ENCODE data around the gene TRIL.
A peak's percentile ranks its signal among the peaks of the same experiment; 100 is the strongest.

Gene TRIL

GRCh38 chr7:28983396-28984190 is 25.5 kb upstream of the TRIL start:
- no peak for DNase-seq

- no peak for DNase-seq
Measured at GRCh38 chr7:28981161-28981465, 23.0 kb upstream of the TRIL start.

- DNase-seq, result no peak
Measured at GRCh38 chr7:28980451-28981160, 22.5 kb upstream of the TRIL start.

- no peak for DNase-seq
Measured at GRCh38 chr7:28979776-28980175, 21.6 kb upstream of the TRIL start.

GRCh38 chr7:28977881-28978280 is 19.8 kb upstream of the TRIL start:
- DNase-seq, result no peak

- no peak for DNase-seq
Measured at GRCh38 chr7:28976022-28976421, 17.9 kb upstream of the TRIL start.

GRCh38 chr7:28973591-28973990 is 15.5 kb upstream of the TRIL start:
- DNase-seq, result no peak

- DNase-seq, result no peak
Measured at GRCh38 chr7:28964056-28964455, 5.9 kb upstream of the TRIL start.

GRCh38 chr7:28961972-28962371 is 3.8 kb upstream of the TRIL start:
- no peak for DNase-seq

- no peak for DNase-seq
Measured at GRCh38 chr7:28960071-28960840, 2.1 kb upstream of the TRIL start.

GRCh38 chr7:28958980-28959347 is 834 bp upstream of the TRIL start:
- DNase-seq, result no peak

GRCh38 chr7:28957751-28958234 is 337 bp downstream of the TRIL start:
- no peak for DNase-seq

GRCh38 chr7:28957064-28957750 is 923 bp downstream of the TRIL start:
- no peak for DNase-seq

- DNase-seq, result no peak
Measured at GRCh38 chr7:28956608-28957063, 1.5 kb downstream of the TRIL start.

- DNase-seq, result peak; percentile 11
Measured at GRCh38 chr7:28955718-28956607, 2.2 kb downstream of the TRIL start.

GRCh38 chr7:28955356-28955717 is 2.8 kb downstream of the TRIL start:
- no peak for DNase-seq

GRCh38 chr7:28954946-28955345 is 3.2 kb downstream of the TRIL start:
- DNase-seq, result no peak

- DNase-seq, result no peak
Measured at GRCh38 chr7:28954471-28954870, 3.7 kb downstream of the TRIL start.

GRCh38 chr7:28953633-28954032 is 4.5 kb downstream of the TRIL start:
- no peak for DNase-seq

- no peak for DNase-seq
Measured at GRCh38 chr7:28942168-28942567, 16.0 kb downstream of the TRIL start.

- DNase-seq, result no peak
Measured at GRCh38 chr7:28941633-28942032, 16.5 kb downstream of the TRIL start.

- no peak for DNase-seq
Measured at GRCh38 chr7:28940741-28941384, 17.3 kb downstream of the TRIL start.

Measured in activated gamma-delta T cell treated with Interleukin-2 at 50 U/mL for 16 hours (primary cell).